Measurements from ENCODE around the gene PLCL2. TPM values are rescaled to one million over a fixed set of nuclear protein-coding genes. Genes with fewer than 3 reads are reported as not detected.
A peak's percentile ranks its signal among the peaks of the same experiment; 100 is the strongest.

Gene PLCL2
- polyA plus RNA-seq, 3 donors from 2014 or later, result 56.8 to 85.5 (median 78.9) TPM

DNA sequence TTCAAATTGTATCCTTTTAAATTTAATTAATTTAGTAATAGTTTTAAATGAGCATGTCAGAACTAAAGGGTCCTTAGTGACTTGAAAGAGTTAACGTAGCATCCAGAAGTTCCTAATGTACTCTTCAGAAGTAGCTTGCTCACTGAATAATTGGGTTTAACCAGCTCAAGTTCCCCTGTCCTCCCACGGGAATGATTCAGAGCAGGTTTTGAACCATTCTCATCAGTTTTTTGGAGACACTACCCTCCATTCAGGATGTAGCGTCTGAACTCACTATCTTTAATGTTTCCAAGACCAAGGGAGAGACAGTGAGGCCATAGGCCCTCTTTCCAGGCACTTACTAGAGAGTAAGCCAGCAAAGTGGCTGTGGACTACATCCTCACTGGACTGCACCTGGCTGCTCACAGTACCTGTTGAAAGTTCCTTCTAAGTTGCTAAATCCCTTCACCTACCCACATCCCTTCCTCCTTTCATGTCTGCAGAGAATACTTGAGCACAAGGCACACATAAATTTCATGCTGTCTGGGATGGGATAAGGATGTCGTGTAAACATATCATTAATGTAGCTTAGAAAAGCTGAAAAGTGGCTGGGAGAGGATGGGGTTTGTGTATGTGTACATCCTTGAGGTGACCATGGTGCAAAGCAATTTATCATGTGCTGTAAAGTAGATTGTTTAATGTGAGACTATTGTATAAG, 146.3 kb downstream of the PLCL2 start:
- H3K27ac Mint-ChIP-seq, result peak overlapping the region in 4 of 6 donors; percentile 14 to 42 (median 30)
- no peaks in the 10 kb centered on the region for H3K27me3 Mint-ChIP-seq (ENCODE audit: low read depth in 3 of 3)
- peaks cover 86 to 95% of the 10 kb centered on the region in 2 donors for H3K4me1 Mint-ChIP-seq

DNA sequence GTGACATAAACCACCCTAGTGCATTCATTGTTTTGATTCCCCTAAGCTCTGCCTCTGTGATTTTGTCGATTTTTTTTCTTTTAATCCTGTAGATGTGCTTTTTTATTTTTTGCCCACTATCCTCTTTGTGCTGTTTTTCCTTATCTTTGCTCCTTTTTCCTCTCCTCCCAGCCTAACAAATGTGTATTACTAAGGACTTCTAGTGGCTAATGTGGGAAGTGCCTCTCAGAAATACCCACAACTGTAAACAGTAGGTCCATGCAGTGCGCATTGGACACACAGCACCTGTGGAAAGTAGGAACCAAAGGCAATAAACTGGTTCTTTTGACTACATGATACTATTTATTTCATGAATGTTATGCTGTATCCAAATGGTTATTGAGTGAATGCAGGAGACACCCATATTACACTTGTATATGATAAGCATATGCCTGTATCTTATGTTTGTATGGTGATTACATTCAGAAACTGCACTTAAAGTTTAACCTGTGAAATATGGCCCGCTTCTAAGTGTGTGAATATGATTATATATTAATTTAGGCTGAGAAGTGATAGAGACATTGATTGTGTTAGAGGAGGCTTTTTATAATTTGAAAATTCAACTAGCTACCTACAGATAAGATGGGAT, 147.8 kb downstream of the PLCL2 start:
- H3K27ac Mint-ChIP-seq, result peak overlapping the region in 5 of 6 donors; percentile 21 to 74 (median 56)
- H3K36me3 Mint-ChIP-seq, result peaks cover 0 to 12% (median 0%) of the 10 kb centered on the region in 3 donors
- peak overlapping the region in 4 of 5 donors; percentile 10 to 51 (median 36) for H3K4me3 Mint-ChIP-seq
- no peaks in the 10 kb centered on the region for H3K9me3 Mint-ChIP-seq
- H3K27me3 Mint-ChIP-seq (ENCODE audit: low read depth in 3 of 3), result no peaks in the 10 kb centered on the region
- no peak for DNase-seq
- peaks cover 86 to 94% of the 10 kb centered on the region in 2 donors for H3K4me1 Mint-ChIP-seq

More for the DNA sequence above, 146.3 kb downstream of the PLCL2 start:
- no peaks in the 10 kb centered on the region for H3K9me3 Mint-ChIP-seq
- DNase-seq, result no peak
- H3K36me3 Mint-ChIP-seq, result peaks cover 0 to 12% (median 0%) of the 10 kb centered on the region in 3 donors
- peak overlapping the region in 2 of 5 donors; percentile 1 for H3K4me3 Mint-ChIP-seq

DNA sequence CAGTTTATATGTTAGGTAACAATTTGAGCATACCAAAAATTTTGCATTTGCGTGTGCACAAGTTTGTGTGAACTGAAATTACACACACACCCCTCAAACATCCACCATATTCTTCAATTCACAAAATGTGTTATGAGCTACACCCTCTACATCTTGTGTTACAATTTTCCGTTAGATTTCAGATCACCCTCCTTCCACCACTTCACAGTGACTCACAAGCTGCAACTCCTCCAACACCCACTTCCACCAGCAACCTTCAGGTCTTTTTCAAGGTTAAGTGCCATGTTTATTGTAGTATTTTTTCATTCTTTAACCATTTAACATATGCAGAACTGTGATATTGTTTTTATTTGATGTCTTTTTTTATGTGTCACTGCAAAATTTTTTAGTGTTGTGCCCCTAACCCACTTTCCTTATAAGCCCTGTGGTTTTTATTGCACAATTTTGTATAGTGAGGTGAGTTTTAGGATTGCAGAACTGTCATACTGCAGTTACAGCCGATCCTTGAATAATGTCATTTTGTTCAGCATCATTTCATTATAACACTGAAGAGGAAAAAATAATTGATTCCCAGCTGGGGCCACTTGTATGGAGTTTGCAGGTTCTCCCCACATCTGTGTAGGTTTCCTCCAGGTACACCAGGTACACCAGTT, 148.9 kb downstream of the PLCL2 start:
- no peaks in the 10 kb centered on the region for H3K9me3 Mint-ChIP-seq
- H3K27ac Mint-ChIP-seq, result peak overlapping the region; percentile 36 to 74 (median 65)
- peaks cover 0 to 11% (median 0%) of the 10 kb centered on the region in 3 donors for H3K36me3 Mint-ChIP-seq
- no peaks in the 10 kb centered on the region for H3K27me3 Mint-ChIP-seq (ENCODE audit: low read depth in 3 of 3)
- peaks cover 77 to 95% of the 10 kb centered on the region in 2 donors for H3K4me1 Mint-ChIP-seq
- peak; percentile 19 to 42 (median 39) for DNase-seq
- H3K4me3 Mint-ChIP-seq, result peak overlapping the region; percentile 23 to 56 (median 34)

DNA sequence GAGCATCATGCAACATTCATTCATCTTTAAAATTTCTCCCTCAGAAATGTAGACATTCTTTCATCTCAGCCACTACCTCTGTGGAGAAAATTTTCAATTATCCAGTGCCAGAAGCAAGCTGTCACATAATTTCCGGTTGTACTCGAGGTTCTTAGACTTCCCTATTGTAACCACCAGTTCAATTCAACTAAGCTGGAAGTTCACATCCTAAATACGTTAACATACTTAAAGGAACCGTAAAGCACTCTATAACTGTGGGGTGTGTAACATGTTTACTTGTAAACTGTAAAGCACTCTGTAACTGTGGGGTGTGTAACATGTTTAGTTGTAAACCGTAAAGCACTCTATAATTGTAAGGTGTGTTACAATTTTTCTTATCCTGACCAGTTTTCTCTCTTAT, 150.3 kb downstream of the PLCL2 start:
- no peak for DNase-seq
- Mint-ChIP-seq H3K4me3 (peak overlapping the region in 4 of 5 donors; percentile 1 to 31 (median 14)), H3K27me3 (ENCODE audit: low read depth in 3 of 3) (no peaks in the 10 kb centered on the region), H3K4me1 (peaks cover 77 to 95% of the 10 kb centered on the region in 2 donors), H3K36me3 (peaks cover 0 to 4% (median 0%) of the 10 kb centered on the region in 3 donors), H3K27ac (peak overlapping the region; percentile 13 to 74 (median 34)), H3K9me3 (no peaks in the 10 kb centered on the region)

DNA sequence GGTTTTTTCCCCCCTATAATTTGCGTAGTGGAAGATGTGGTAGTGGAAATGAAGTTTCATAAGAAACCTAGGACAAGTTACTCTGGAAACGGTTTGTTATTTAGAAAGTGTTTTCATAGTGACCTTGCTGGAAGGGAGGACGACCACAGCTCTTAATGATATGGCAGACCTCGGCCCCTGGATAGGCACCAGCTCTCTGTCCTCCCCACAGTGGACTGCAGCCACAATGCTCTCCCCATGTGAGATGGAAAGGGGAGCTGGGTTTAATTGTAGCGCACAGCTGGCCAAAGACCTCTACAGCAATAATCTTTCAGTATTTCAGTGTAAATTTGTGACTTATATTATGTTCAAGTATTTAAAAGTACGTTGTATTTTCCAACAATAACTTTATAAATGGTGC, 151.2 kb downstream of the PLCL2 start:
- H3K4me1 Mint-ChIP-seq, result peaks cover 78 to 95% of the 10 kb centered on the region in 2 donors
- no peaks in the 10 kb centered on the region for H3K9me3 Mint-ChIP-seq
- no peaks in the 10 kb centered on the region for H3K27me3 Mint-ChIP-seq (ENCODE audit: low read depth in 3 of 3)
- no peak overlapping the region for H3K4me3 Mint-ChIP-seq
- DNase-seq, result no peak
- H3K27ac Mint-ChIP-seq, result peak overlapping the region in 2 of 6 donors; percentile 14 to 74
- peaks cover 0 to 5% (median 4%) of the 10 kb centered on the region in 3 donors for H3K36me3 Mint-ChIP-seq

DNA sequence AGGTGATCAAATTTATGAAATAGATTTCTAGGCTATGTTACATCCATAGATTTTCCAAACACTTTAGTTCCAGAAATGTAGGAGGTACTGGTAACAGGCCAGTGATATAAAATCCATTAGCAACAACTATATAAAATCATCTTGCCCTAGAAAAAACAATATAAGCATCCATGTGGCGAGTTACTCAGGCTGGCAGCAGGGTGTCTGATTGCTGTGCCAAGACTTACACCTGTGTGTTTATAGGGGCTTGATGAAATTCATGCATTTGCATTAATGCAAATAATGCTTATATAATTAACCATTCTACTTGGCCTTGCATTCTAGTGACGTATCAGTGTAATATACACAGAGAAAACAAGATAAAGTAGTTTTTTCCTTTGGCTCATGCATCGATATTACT, 153.4 kb downstream of the PLCL2 start:
- H3K9me3 Mint-ChIP-seq, result no peaks in the 10 kb centered on the region
- no peak overlapping the region for H3K4me3 Mint-ChIP-seq
- H3K4me1 Mint-ChIP-seq, result peaks cover 63 to 83% of the 10 kb centered on the region in 2 donors
- no peak overlapping the region for H3K27ac Mint-ChIP-seq
- H3K27me3 Mint-ChIP-seq (ENCODE audit: low read depth in 3 of 3), result no peaks in the 10 kb centered on the region
- DNase-seq, result no peak
- H3K36me3 Mint-ChIP-seq, result peaks cover 4 to 9% (median 5%) of the 10 kb centered on the region in 3 donors

DNA sequence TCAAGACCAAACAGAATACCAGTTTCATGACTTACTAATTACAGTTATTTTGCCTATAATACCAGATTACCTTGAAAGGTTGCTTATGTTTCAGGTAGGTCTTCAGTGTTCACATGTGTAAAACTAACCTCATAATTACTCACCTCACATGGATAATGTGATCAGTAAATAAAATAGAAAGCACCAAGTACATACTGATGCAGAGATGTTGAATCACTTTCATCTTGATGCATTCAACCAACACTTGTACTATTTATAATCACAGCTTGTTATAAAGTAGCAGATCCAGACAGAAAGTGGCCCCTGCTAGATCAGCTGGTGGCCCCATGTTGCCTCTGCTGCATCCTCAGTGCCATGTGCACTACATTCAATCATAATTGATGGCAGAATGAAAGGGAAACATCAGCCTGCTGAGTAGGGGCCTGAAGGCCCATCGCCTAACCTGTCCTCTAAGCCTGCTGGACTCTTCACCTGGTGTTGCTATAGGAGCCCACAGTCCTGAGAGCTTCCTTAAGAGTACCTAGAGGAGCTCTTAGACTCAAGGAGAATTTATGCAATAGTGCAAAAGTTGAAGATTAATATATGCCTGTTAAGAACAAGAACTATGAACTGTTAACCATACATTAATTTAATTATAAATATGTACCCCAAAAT, 154.3 kb downstream of the PLCL2 start:
- Mint-ChIP-seq H3K27ac (peak overlapping the region; percentile 24 to 79 (median 68)), H3K9me3 (no peaks in the 10 kb centered on the region), H3K4me1 (peaks cover 58 to 80% of the 10 kb centered on the region in 2 donors), H3K27me3 (ENCODE audit: low read depth in 3 of 3) (no peaks in the 10 kb centered on the region), H3K4me3 (peak overlapping the region in 2 of 5 donors; percentile 4 to 21), H3K36me3 (peaks cover 9 to 13% (median 9%) of the 10 kb centered on the region in 3 donors)
- DNase-seq, result no peak

DNA sequence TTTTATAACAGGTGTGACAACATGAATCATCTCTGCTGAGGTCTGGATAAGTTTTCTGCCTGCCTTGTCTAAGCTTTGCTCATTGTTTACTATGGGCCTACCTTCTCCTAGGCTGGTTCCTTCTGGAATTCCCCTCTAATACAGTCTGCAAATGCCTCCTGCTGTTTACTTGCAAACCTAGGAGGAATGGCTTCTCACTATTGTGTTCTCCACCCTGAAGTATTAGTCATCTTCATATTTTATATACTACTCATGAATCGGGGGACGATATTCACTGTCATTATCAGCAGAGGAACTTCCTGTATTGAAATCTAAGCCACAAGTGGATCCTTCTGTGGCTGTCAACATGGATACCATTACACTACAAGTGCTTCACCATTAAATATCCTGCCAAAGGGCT, 154.8 kb downstream of the PLCL2 start:
- Mint-ChIP-seq H3K27me3 (ENCODE audit: low read depth in 3 of 3) (no peaks in the 10 kb centered on the region), H3K27ac (peak overlapping the region; percentile 24 to 81 (median 76)), H3K9me3 (no peaks in the 10 kb centered on the region), H3K4me3 (peak overlapping the region in 3 of 5 donors; percentile 28 to 49 (median 31)), H3K36me3 (peaks cover 10 to 18% (median 12%) of the 10 kb centered on the region in 3 donors), H3K4me1 (peaks cover 56 to 80% of the 10 kb centered on the region in 2 donors)
- DNase-seq, result no peak

DNA sequence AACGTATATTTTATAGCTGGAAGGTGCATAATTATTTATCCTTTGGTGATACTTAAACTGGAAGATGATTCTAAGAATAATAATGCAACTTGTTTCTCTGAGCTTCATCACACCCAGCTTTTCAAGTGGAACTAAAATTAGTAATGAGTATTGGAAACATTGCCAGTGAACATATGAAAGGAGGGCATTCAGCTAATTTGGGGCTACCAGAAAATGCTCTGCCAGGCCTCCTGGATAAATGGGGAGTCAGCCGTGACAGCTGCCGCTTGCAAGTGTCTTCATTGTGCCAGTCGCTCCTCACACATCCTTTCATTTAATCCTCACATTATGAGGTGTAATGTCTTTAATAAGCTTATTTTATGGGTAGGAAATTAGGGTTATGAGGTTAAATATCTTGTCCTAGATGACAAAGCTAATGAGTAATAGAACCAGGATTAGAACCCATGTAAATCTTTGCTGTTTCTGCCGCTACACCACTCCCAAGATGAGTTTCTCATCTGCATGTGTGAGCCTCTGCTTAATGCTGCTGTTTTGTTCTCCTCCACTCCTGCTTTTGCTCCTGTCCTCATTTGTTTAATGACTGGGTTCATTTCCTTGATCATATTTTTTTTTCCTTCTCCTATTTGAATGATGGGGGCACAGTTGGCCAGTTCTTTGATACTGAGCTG, 155.7 kb downstream of the PLCL2 start:
- Mint-ChIP-seq H3K9me3 (no peaks in the 10 kb centered on the region), H3K4me3 (peak overlapping the region in 2 of 5 donors; percentile 14 to 48), H3K4me1 (peaks cover 52 to 80% of the 10 kb centered on the region in 2 donors), H3K27ac (peak overlapping the region in 4 of 6 donors; percentile 2 to 84 (median 46)), H3K27me3 (ENCODE audit: low read depth in 3 of 3) (no peaks in the 10 kb centered on the region), H3K36me3 (peaks cover 17 to 22% (median 19%) of the 10 kb centered on the region in 3 donors)
- DNase-seq, result no peak

DNA sequence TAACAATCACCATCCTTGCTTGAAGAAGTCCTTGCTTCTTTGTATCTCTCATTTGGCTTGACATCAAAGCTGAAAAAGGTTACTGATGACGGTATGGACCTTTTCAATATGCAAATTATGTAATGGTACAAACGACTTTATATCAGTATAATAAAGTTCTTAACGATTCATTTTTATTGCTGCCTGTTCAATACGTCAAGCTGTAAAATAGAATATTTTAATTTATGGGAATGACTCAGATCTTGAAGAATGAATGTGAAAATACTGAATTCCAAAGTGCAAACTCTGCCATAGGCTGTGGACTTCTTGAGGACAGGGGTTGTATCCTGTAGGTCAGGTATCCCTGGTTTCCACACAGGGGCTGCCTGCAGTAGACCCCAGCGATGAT, 156.2 kb downstream of the PLCL2 start:
- no peak for DNase-seq
- Mint-ChIP-seq H3K4me1 (peaks cover 52 to 76% of the 10 kb centered on the region in 2 donors), H3K27me3 (ENCODE audit: low read depth in 3 of 3) (no peaks in the 10 kb centered on the region), H3K9me3 (no peaks in the 10 kb centered on the region), H3K36me3 (peaks cover 23 to 27% (median 24%) of the 10 kb centered on the region in 3 donors), H3K27ac (peak overlapping the region in 4 of 6 donors; percentile 2 to 84 (median 46)), H3K4me3 (peak overlapping the region in 2 of 5 donors; percentile 14 to 48)

DNA sequence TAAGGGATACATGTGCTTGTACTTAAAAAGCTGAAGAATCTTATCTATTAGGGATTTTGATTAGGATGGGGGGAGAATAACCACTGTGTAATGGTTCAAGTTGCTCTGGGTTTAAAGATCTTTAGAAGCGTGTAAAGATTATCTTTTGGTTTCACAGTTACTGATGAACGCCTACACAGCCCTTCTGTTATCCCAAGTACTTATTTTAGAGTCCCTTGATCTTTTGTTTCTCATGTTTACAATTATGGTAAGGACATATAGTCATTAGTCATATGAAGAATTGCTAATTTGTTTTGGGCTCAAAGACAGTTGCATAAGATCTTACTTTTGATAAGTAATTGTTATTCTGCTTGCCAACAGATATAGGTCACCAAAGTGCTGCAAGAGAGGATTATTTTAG, 160.1 kb downstream of the PLCL2 start:
- DNase-seq, result no peak
- Mint-ChIP-seq H3K4me3 (no peak overlapping the region), H3K9me3 (no peaks in the 10 kb centered on the region), H3K27me3 (ENCODE audit: low read depth in 3 of 3) (peaks cover 0 to 2% (median 0%) of the 10 kb centered on the region in 3 donors), H3K36me3 (peaks cover 40 to 52% (median 50%) of the 10 kb centered on the region in 3 donors), H3K27ac (peak overlapping the region in 3 of 6 donors; percentile 2 to 62 (median 4)), H3K4me1 (peaks cover 38 to 59% of the 10 kb centered on the region in 2 donors)

DNA sequence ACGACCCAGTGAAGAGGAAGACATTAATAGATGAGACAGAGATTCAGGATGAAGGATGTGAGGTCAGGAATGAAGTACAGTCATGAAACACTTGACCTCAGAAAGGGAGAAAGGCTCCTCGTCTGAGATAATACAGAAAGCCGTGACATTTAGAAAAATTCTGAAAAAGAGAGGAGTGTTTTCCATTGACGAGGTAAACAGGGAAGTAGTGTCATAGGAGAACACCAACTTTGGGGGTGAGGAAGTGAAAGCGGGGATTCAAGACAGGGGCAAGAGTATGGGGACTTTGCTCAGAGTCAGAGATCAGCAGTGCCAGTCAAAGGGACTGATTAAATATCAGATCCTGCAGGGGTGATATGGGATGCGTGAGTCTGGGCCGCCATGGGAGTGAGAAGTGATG, 160.9 kb downstream of the PLCL2 start:
- peaks cover 48 to 59% (median 56%) of the 10 kb centered on the region in 3 donors for H3K36me3 Mint-ChIP-seq
- no peaks in the 10 kb centered on the region for H3K9me3 Mint-ChIP-seq
- H3K27me3 Mint-ChIP-seq (ENCODE audit: low read depth in 3 of 3), result peaks cover 0 to 2% (median 0%) of the 10 kb centered on the region in 3 donors
- no peak overlapping the region for H3K4me3 Mint-ChIP-seq
- peak overlapping the region in 1 of 6 donors; percentile 34 for H3K27ac Mint-ChIP-seq
- peaks cover 31 to 52% of the 10 kb centered on the region in 2 donors for H3K4me1 Mint-ChIP-seq
- no peak for DNase-seq

DNA sequence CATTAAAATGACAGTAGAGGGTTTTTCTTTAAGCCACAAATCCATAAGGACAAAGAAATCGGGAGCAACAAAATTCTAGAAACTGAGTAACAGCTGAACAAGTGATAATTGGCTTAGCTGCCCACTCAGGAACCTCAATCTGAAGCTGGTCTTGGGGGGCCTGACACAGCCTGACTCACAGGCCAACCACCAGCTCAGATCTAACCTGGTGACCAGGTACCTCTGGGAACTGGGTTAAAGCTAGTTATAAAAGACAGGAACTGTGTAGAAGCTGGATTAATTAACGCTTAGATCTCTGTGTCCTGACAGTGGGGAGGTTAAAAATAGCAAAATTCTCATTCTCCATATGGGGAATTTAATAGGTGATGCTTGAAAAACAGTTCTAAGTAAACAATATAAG, 161.9 kb downstream of the PLCL2 start:
- H3K4me3 Mint-ChIP-seq, result no peak overlapping the region
- H3K27ac Mint-ChIP-seq, result peak overlapping the region in 4 of 6 donors; percentile 12 to 67 (median 20)
- peaks cover 29 to 50% of the 10 kb centered on the region in 2 donors for H3K4me1 Mint-ChIP-seq
- H3K27me3 Mint-ChIP-seq (ENCODE audit: low read depth in 3 of 3), result peaks cover 0 to 2% (median 0%) of the 10 kb centered on the region in 3 donors
- H3K9me3 Mint-ChIP-seq, result no peaks in the 10 kb centered on the region
- no peak for DNase-seq
- peaks cover 53 to 62% (median 56%) of the 10 kb centered on the region in 3 donors for H3K36me3 Mint-ChIP-seq

Data from immature natural killer cell (primary cell).